CD4-positive, alpha-beta memory T cell (primary cell): ENCODE measurements around the gene SLC25A42. TPM values are rescaled to one million over a fixed set of nuclear protein-coding genes. Genes with fewer than 3 reads are reported as not detected.
"Not testable (repeated sequence)": the region's sequence is repeated elsewhere in the genome, so short reads cannot be mapped to it uniquely, and the experiment has no call there.

Experiments used
- CTCF ChIA-PET: fragments of 350-600 bp; sonication (Branson Sonifier 250); formaldehyde crosslinking; loops from one replicate; lab custom pipeline; 2021; ENCODE audit warnings: inconsistent platforms; ENCODE audit not compliant: partially characterized antibody; lab: Charles Lee
- POLR2A ChIA-PET: fragments of 350-600 bp; sonication (Branson Sonifier 250); formaldehyde crosslinking; loops from one replicate; lab custom pipeline; 2021; ENCODE audit not compliant: partially characterized antibody; lab: Charles Lee
- DNase-seq, 5 donors: peaks; one replicate each; pipeline versions ENCODE4 v3.0.0 to v3.0.0-alpha.2; 2020 to 2022; ENCODE audit warnings: mixed read lengths in 1 of 5
- H3K27ac ChIP-seq: one replicate; pipeline ENCODE4 v1.7.0; 2013; ENCODE audit warnings: low read depth, low read length
- H3K27me3 ChIP-seq: 2 replicates; pipeline ENCODE4 v1.7.0; 2013; ENCODE audit warnings: mild to moderate bottlenecking, low read length, moderate library complexity; ENCODE audit not compliant: insufficient read depth
- H3K36me3 ChIP-seq: 2 replicates; pipeline ENCODE4 v1.7.0; 2013; ENCODE audit warnings: mild to moderate bottlenecking, low read length, moderate library complexity; ENCODE audit not compliant: insufficient read depth
- H3K4me1 ChIP-seq: 2 replicates; pipeline ENCODE4 v1.7.0; 2013; ENCODE audit warnings: mild to moderate bottlenecking, low read length, moderate library complexity; ENCODE audit not compliant: insufficient read depth
- H3K4me3 ChIP-seq, 2 donors: one replicate each; pipeline ENCODE4 v1.7.0; 2013; ENCODE audit warnings: low read length in 2 of 2, mild to moderate bottlenecking in 1 of 2
- H3K9me3 ChIP-seq, 2 donors: one replicate each; pipeline ENCODE4 v1.7.0; 2013; ENCODE audit warnings: low read length in 2 of 2, control low read depth in 1 of 2; ENCODE audit not compliant: control insufficient read depth in 1 of 2
- H3K27ac Mint-ChIP-seq, 7 donors: one replicate each; pipeline ENCODE4 v1.8.0; 2020 to 2021; ENCODE audit warnings: mixed read lengths in 7 of 7, mild to moderate bottlenecking in 6 of 7, inconsistent platforms in 3 of 7, moderate library complexity in 3 of 7
- H3K27me3 Mint-ChIP-seq, 2 donors: one replicate each; pipeline ENCODE4 v1.8.0; 2020 to 2021; ENCODE audit warnings: mixed read lengths in 2 of 2
- H3K36me3 Mint-ChIP-seq, 2 donors: one replicate each; pipeline ENCODE4 v1.8.0; 2020 to 2021; ENCODE audit warnings: mixed read lengths in 2 of 2, inconsistent platforms in 1 of 2, mild to moderate bottlenecking in 1 of 2
- H3K4me1 Mint-ChIP-seq, 4 donors: one replicate each; pipeline ENCODE4 v1.8.0; 2020 to 2021; ENCODE audit warnings: mixed read lengths in 4 of 4, mild to moderate bottlenecking in 1 of 4
- H3K4me3 Mint-ChIP-seq, 8 donors: one replicate each; pipeline ENCODE4 v1.8.0; 2020 to 2021; ENCODE audit warnings: mixed read lengths in 8 of 8, mild to moderate bottlenecking in 7 of 8, moderate library complexity in 6 of 8, inconsistent platforms in 3 of 8
- H3K9me3 Mint-ChIP-seq, 8 donors: one replicate each; pipeline ENCODE4 v1.8.0; 2020 to 2021; ENCODE audit warnings: mixed read lengths in 8 of 8, mild to moderate bottlenecking in 5 of 8, inconsistent platforms in 3 of 8, moderate library complexity in 1 of 8
- intact Hi-C: fragments of 100-400 bp; cut with micrococcal nuclease; formaldehyde crosslinking; loops from one replicate; pipeline ENCODE4 v1.15.1; 2023
- polyA plus RNA-seq, 2 donors: library from polyadenylated mRNA; unstranded; fragments of 300-500 nt; fragmentation: Illumina TruSeq; gene quantifications; one replicate each; pipeline ENCODE4 v1.2.3, GENCODE V29; 2021
- total RNA-seq, 2 experiments: library from RNA; stranded (reverse); gene quantifications; one replicate each; pipeline ENCODE4 v1.2.3, GENCODE V29; 2021

SLC25A42 gene
- total and polyA plus RNA-seq, 4 experiments from 2014 or later: 11.3 to 31.6 (median 21.0) TPM

DNA sequence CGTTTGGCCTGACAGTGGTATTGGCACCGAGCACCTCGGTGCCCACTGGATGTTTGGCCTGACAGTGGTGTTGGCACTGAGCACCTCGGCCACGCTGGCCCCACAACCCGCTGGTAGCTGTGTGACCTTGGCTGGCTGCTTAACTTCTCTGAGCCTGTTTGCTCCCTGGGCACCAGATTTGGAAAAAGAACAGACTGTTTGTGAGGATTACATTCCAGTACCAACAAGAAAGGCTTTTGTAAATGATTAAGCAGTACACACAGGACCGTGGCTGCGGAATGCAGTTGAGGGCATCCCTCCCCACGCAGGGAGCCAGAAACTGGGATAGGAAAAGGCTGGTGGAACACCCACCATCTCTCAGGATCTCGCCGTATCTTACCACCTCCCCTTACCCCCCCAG is 31.9 kb downstream of the SLC25A42 start:
- no peak for DNase-seq
- POLR2A ChIA-PET: no interaction called here
- H3K4me1 ChIP-seq: no peaks in the 10 kb centered on the region
- H3K27ac Mint-ChIP-seq: no peak overlapping the region
- H3K4me1 Mint-ChIP-seq: peaks cover 0 to 3% (median 0%) of the 10 kb centered on the region in 4 donors
- H3K4me3 ChIP-seq: no peak overlapping the region
- no peak overlapping the region for H3K27ac ChIP-seq
- intact Hi-C loops: no loop called here
- H3K27me3 Mint-ChIP-seq: no peaks in the 10 kb centered on the region
- H3K4me3 Mint-ChIP-seq: no peak overlapping the region
- H3K36me3 Mint-ChIP-seq: peaks cover 10 to 19% of the 10 kb centered on the region in 2 donors
- H3K27me3 ChIP-seq: no peaks in the 10 kb centered on the region
- H3K9me3 Mint-ChIP-seq: no peaks in the 10 kb centered on the region
- CTCF ChIA-PET: interaction anchor here (1.0 kb wide), 1 partner anchor 41 kb away, joined by 3 read pairs; no protein-coding TSS in a partner anchor
- H3K36me3 ChIP-seq: peaks cover 10% of the 10 kb centered on the region
- H3K9me3 ChIP-seq: no peaks in the 10 kb centered on the region

DNA sequence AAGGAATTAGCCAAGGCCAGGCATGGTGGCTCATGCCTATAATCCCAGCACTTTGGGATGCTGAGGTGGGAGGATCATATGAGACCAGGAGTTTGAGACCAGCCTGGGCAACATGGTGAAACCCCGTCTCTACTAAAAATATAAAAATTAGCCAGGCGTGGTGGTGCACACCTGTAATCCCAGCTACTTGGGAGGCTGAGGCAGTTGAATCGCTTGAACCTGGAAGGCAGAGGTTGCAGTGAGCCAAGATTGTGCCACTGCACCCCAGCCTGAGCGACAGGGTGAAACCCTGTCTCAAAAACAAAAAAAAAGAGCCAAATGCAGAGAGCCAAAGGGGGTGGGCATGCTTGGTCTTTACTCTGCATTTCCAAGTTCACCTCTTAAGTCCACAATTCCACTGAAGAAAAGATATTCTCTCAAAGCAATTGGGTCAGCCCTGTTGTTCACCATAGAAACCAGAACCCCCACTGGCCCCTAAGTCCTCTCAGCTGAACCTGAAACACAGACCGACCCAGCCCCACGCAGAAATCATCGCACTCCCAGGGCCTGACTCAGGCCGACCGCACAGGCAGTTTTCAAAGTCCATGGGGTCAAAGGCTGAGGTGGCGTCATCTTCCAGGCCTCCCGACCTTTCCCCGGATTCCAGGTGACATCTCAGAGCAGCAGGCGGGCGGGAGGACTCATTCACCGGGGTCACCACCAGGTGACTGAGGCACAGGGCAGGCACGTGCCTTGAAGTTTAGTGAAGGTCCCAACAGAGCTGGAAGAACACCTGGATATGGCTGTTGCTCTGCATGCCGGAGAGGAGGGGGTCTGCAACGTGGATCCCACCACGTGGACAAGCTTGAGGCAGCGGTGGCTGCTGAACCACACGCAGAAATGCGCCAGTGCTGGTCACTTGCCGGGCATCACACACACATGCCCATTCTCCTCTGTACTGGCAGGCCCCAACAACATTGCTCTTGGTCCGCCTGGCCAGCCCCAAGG is 33.1 kb downstream of the SLC25A42 start:
- Histone ChIP-seq H3K27me3 (no peaks in the 10 kb centered on the region), H3K36me3 (peaks cover 18% of the 10 kb centered on the region), H3K9me3 (no peaks in the 10 kb centered on the region), H3K4me1 (no peaks in the 10 kb centered on the region), H3K4me3 (no peak overlapping the region), H3K27ac (no peak overlapping the region)
- POLR2A ChIA-PET: no interaction called here
- peaks cover 10 to 21% of the 10 kb centered on the region in 2 donors for H3K36me3 Mint-ChIP-seq
- H3K4me3 Mint-ChIP-seq: no peak overlapping the region
- CTCF ChIA-PET: no interaction called here
- H3K9me3 Mint-ChIP-seq: no peaks in the 10 kb centered on the region
- H3K27me3 Mint-ChIP-seq: no peaks in the 10 kb centered on the region
- no peak for DNase-seq
- no peak overlapping the region for H3K27ac Mint-ChIP-seq
- intact Hi-C loops: no loop called here
- H3K4me1 Mint-ChIP-seq: peaks cover 0 to 3% (median 0%) of the 10 kb centered on the region in 4 donors

DNA sequence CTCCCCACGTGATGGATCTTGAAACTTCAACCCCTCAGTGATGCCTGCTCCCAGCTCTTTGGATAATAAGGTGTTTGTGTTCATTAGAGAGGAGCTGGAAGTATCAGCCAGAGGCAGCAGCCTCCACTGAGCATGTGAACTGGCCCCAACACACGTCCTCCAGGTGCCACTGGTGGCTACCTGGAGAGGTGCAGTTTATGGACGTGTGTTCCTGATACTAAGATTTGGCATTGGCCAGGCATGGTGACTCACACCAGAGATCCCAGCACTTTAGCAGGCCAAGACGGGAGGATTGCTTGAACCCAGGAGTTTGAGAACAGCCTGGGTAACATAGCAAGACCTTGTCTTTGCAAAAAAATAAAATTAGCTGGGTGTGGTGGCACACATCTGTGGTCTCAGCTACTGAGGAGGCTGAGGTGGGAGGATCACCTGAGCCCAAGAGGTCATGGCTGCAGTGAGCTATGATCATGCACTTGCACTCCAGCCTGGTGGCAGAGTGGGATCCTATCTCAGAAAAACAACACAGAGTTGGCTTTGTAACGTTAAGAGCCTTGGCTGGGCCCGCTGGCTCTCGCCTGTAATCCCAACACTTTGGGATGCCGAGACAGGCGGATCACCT is 34.4 kb downstream of the SLC25A42 start:
- Mint-ChIP-seq H3K4me3 (no peak overlapping the region), H3K27ac (peak overlapping the region in 2 of 7 donors; percentile 18 to 59), H3K36me3 (peaks cover 10 to 21% of the 10 kb centered on the region in 2 donors), H3K4me1 (peaks cover 0 to 3% (median 0%) of the 10 kb centered on the region in 4 donors), H3K27me3 (no peaks in the 10 kb centered on the region), H3K9me3 (no peaks in the 10 kb centered on the region)
- Histone ChIP-seq H3K27me3 (no peaks in the 10 kb centered on the region), H3K9me3 (no peaks in the 10 kb centered on the region), H3K4me3 (no peak overlapping the region), H3K36me3 (peaks cover 18% of the 10 kb centered on the region), H3K4me1 (no peaks in the 10 kb centered on the region), H3K27ac (no peak overlapping the region)
- no peak for DNase-seq
- intact Hi-C loops: no loop called here
- CTCF ChIA-PET: no interaction called here
- POLR2A ChIA-PET: no interaction called here

DNA sequence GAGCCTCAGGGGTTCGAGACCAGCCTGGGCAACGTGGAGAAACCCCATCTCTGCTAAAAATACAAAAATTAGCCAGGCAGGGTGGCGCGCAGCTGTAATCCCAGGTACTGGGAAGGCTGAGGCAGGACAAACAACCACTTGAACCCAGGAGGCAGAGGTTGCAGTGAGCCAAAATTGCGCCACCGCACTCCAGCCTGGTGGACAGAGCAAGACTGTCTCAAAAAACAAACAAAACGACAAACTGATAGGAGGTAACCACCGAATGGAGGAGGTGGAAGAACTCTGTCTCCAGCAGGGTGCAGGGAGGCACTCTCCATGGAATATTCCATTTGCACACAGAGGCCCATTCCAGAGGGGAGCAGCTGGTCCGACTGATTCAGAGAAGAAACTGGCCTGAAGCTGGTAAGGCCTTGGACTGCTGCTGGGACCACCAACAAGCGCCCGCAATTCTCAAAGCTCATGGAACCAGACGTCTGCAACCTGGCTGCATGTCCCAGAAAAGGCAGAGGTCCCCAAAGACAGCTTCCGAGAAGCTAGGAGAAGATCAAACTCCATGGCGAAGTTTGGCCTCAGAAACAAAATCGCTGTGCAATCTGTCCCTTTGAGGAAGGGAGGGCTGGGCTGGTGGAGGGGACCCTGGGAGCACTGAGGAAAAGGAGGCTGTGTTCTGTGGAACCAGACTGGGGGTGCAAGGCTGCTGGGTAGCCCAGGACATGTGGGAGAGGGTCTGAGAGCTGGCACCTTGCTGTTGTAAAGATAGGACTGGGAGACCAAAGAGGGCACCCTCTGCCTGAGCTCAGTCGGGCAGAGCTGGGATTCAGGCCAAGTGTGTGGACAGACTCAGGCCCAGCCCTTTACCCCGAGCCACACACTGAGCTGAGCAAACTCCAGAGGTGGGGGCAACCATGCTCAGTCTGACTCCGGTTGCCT is 35.2 kb downstream of the SLC25A42 start:
- intact Hi-C loops: no loop called here
- no peak overlapping the region for H3K27ac Mint-ChIP-seq
- CTCF ChIA-PET: no interaction called here

DNA sequence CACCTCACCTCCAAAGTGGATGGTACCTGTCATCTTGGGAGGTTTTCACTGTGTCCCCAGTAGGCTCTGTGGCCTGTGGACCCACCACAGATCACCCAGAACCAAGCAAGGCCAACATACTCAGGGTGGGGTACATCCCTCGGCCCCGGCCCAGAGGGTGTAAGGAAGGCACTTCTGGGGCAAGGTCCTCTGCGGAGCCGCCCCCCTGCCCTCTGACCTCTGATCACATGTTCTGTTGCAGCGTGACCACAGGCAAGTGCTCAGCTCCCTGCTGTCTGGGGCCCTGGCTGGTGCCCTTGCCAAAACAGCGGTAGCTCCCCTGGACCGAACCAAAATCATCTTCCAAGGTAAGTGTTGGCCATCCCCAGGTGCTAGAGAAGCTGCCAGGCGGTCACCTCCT is 37.7 kb downstream of the SLC25A42 start:
- Mint-ChIP-seq H3K27me3 (no peaks in the 10 kb centered on the region), H3K4me1 (no peaks in the 10 kb centered on the region), H3K27ac (peak overlapping the region in 1 of 7 donors; percentile 29), H3K9me3 (no peaks in the 10 kb centered on the region), H3K36me3 (peaks cover 10 to 16% of the 10 kb centered on the region in 2 donors), H3K4me3 (no peak overlapping the region)
- Histone ChIP-seq H3K36me3 (peaks cover 15% of the 10 kb centered on the region), H3K27ac (no peak overlapping the region), H3K9me3 (no peaks in the 10 kb centered on the region), H3K27me3 (no peaks in the 10 kb centered on the region), H3K4me3 (no peak overlapping the region), H3K4me1 (no peaks in the 10 kb centered on the region)
- intact Hi-C loops: no loop called here
- no peak for DNase-seq
- ChIA-PET CTCF (no interaction called here), POLR2A (no interaction called here)

More for the DNA sequence above, 35.2 kb downstream of the SLC25A42 start:
- Histone ChIP-seq H3K9me3 (no peaks in the 10 kb centered on the region), H3K4me1 (no peaks in the 10 kb centered on the region), H3K4me3 (no peak overlapping the region), H3K36me3 (peaks cover 18% of the 10 kb centered on the region), H3K27ac (no peak overlapping the region), H3K27me3 (no peaks in the 10 kb centered on the region)
- Mint-ChIP-seq H3K4me3 (no peak overlapping the region), H3K36me3 (peaks cover 10 to 21% of the 10 kb centered on the region in 2 donors), H3K4me1 (peaks cover 0 to 3% (median 0%) of the 10 kb centered on the region in 4 donors), H3K27me3 (no peaks in the 10 kb centered on the region), H3K9me3 (no peaks in the 10 kb centered on the region)
- DNase-seq: no peak
- POLR2A ChIA-PET: no interaction called here

DNA sequence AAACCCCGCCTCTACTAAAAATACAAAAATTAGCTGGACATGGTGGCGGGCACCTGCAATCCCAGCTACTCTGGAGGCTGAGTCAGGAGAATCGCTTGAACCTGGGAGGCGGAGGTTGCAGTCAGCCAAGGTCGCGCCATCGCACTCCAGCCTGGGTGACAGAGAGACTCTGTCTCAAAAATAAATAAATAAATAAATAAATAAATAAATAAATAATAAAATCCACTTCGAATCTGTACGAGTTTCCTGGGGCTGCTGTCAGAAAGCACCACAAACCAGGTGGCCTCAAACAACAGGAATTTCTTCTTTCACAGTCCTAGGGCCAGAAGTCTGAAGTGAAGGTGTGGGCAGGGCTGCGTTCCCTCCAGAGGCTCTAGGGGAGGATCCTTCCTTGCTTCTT is 38.8 kb downstream of the SLC25A42 start:
- DNase-seq, H3K4me1 Mint-ChIP-seq, H3K4me3 ChIP-seq, H3K9me3 Mint-ChIP-seq, H3K4me1 ChIP-seq, intact Hi-C loops, CTCF ChIA-PET, H3K9me3 ChIP-seq, H3K27me3 Mint-ChIP-seq, POLR2A ChIA-PET, H3K27ac ChIP-seq, H3K27ac Mint-ChIP-seq, H3K27me3 ChIP-seq, H3K4me3 Mint-ChIP-seq: not testable (repeated sequence)
- peaks cover 11 to 13% of the 10 kb centered on the region in 2 donors for H3K36me3 Mint-ChIP-seq
- H3K36me3 ChIP-seq: peaks cover 15% of the 10 kb centered on the region
